ENCODE results near the gene LBR. TPM values are rescaled to one million over a fixed set of nuclear protein-coding genes. Genes with fewer than 3 reads are reported as not detected.

Gene LBR
- total RNA-seq, 4 donors from 2014 or later, result 36.3 to 75.1 (median 45.1) TPM

DNA sequence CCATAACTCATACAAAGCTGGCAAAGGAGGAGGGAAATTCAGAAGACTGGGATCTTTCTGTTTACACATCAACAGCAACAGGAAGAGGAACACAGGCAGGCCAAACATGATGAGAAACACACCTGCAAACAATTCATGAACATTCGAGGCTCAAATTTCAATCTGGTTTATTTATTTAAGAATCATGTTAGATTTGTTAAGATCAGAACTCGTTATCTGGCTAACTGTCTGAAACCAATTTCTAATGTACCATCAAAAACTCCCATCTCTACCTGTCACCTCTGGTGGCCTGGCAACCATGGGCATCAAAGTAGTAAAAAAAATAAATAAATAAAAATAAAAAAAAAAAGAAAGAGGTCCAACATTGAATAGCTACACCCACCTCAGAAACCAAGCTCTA is 9.8 kb downstream of the LBR start:
- Histone ChIP-seq H3K4me1 (peaks cover 0 to 16% (median 0%) of the 10 kb centered on the region in 4 donors), H3K36me3 (peaks cover 0 to 86% (median 0%) of the 10 kb centered on the region in 3 donors), H3K9me3 (no peaks in the 10 kb centered on the region), H3K27me3 (no peaks in the 10 kb centered on the region), H3K4me3 (no peak overlapping the region), H3K27ac (no peak overlapping the region)
- no peak for DNase-seq
- no peak for TF ChIP-seq POLR2A (IDR thresholded peaks at IDR 0.05)
- TF ChIP-seq, protein P1, sequence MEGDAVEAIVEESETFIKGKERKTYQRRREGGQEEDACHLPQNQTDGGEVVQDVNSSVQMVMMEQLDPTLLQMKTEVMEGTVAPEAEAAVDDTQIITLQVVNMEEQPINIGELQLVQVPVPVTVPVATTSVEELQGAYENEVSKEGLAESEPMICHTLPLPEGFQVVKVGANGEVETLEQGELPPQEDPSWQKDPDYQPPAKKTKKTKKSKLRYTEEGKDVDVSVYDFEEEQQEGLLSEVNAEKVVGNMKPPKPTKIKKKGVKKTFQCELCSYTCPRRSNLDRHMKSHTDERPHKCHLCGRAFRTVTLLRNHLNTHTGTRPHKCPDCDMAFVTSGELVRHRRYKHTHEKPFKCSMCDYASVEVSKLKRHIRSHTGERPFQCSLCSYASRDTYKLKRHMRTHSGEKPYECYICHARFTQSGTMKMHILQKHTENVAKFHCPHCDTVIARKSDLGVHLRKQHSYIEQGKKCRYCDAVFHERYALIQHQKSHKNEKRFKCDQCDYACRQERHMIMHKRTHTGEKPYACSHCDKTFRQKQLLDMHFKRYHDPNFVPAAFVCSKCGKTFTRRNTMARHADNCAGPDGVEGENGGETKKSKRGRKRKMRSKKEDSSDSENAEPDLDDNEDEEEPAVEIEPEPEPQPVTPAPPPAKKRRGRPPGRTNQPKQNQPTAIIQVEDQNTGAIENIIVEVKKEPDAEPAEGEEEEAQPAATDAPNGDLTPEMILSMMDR (IDR thresholded peaks at IDR 0.05), result no peak

DNA sequence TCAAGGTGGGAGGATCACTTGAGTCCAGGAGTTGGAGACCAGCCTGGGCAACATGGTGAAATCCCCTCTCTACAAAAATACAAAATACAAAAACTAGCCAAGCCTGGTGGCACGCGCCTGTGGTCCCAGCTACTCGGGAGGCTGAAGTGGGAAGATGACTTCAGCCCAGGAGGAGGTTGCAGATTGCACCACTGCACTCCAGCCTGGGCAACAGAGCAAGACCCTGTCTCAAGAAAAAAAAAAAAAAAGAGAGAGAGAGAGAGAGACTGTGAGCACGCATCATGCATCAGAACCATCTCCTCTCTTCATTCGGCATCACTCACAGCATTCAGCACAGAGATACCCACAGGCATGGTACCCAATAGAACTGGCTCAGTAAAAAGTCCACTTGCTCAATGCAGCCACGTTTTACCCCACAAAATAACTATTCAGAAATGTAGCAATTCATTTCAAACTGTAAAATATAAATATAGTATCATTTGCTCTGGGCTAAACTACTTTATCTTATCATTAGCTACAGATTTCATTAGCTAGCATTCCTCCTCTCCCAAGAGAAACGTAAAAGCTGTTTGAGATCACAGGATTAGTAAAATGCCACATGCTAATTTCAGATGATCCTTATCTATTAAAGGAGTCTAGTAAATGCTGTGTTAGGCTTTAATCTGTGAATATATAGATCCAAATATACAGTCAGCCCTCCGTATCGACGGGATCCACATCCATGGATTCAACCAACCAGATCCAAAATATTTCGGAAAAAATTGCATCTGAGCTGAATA is 11.7 kb downstream of the LBR start:
- DNase-seq, result no peak
- TF ChIP-seq POLR2A (IDR thresholded peaks at IDR 0.05), result no peak

DNA sequence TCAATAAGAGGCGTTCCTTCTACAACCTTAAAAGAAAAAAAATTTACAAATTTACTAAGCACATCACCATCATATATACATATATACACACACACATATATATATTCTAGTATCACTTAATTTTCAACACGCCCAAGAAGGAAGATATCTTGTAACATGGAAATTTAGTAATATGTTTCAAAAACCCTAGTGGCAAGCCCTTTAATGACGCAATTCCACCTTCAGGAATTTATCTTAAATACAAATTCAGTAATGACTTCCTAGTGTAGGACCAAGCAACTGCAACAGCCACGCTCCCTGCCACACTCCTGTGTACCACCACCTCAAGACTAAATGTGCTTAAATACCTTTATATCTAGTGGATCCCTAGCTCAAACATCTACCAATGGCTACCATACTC is 12.5 kb downstream of the LBR start:
- Histone ChIP-seq H3K9me3 (no peaks in the 10 kb centered on the region), H3K36me3 (peaks cover 0 to 95% (median 0%) of the 10 kb centered on the region in 3 donors), H3K27ac (no peak overlapping the region), H3K27me3 (no peaks in the 10 kb centered on the region), H3K4me1 (peaks cover 0 to 6% (median 0%) of the 10 kb centered on the region in 4 donors), H3K4me3 (no peak overlapping the region)
- no peak for DNase-seq
- TF ChIP-seq, protein P1 (IDR thresholded peaks at IDR 0.05), result no peak
- TF ChIP-seq POLR2A (IDR thresholded peaks at IDR 0.05), result no peak

More for the DNA sequence above, 11.7 kb downstream of the LBR start:
- H3K4me3 ChIP-seq, result no peak overlapping the region
- no peak overlapping the region for H3K27ac ChIP-seq
- no peaks in the 10 kb centered on the region for H3K27me3 ChIP-seq
- H3K36me3 ChIP-seq, result peaks cover 0 to 95% (median 0%) of the 10 kb centered on the region in 3 donors
- peaks cover 0 to 6% (median 0%) of the 10 kb centered on the region in 4 donors for H3K4me1 ChIP-seq
- no peaks in the 10 kb centered on the region for H3K9me3 ChIP-seq

GRCh38 chr1:225413708-225414375 is 14.0 kb downstream of the LBR start:
- H3K9me3 ChIP-seq, result no peaks in the 10 kb centered on the region
- no peak for TF ChIP-seq POLR2A (IDR thresholded peaks at IDR 0.05)
- TF ChIP-seq, protein P1 (IDR thresholded peaks at IDR 0.05), result no peak
- H3K4me3 ChIP-seq, result no peak overlapping the region
- peaks cover 0 to 6% (median 0%) of the 10 kb centered on the region in 4 donors for H3K4me1 ChIP-seq
- H3K36me3 ChIP-seq, result peaks cover 0 to 92% (median 0%) of the 10 kb centered on the region in 3 donors
- H3K27me3 ChIP-seq, result no peaks in the 10 kb centered on the region
- H3K27ac ChIP-seq, result no peak overlapping the region
- DNase-seq, result no peak

- H3K4me1 ChIP-seq, result peaks cover 0 to 6% (median 0%) of the 10 kb centered on the region in 4 donors
- DNase-seq, result no peak
- TF ChIP-seq, protein P1 (IDR thresholded peaks at IDR 0.05), result no peak
- TF ChIP-seq POLR2A (IDR thresholded peaks at IDR 0.05), result no peak
- H3K9me3 ChIP-seq, result no peaks in the 10 kb centered on the region
- H3K4me3 ChIP-seq, result no peak overlapping the region
- H3K27me3 ChIP-seq, result no peaks in the 10 kb centered on the region
- no peak overlapping the region for H3K27ac ChIP-seq
- H3K36me3 ChIP-seq, result peaks cover 0 to 83% (median 0%) of the 10 kb centered on the region in 3 donors
These were observed 15.0 kb downstream of the LBR start for GRCh38 chr1:225412803-225413351.

- Histone ChIP-seq H3K27me3 (no peaks in the 10 kb centered on the region), H3K4me1 (peaks cover 0 to 6% (median 0%) of the 10 kb centered on the region in 4 donors), H3K9me3 (no peaks in the 10 kb centered on the region), H3K36me3 (peaks cover 0 to 79% (median 0%) of the 10 kb centered on the region in 3 donors), H3K27ac (no peak overlapping the region), H3K4me3 (no peak overlapping the region)
- TF ChIP-seq, protein P1 (IDR thresholded peaks at IDR 0.05), result no peak
- no peak for TF ChIP-seq POLR2A (IDR thresholded peaks at IDR 0.05)
- DNase-seq, result no peak
These were observed 15.5 kb downstream of the LBR start for GRCh38 chr1:225412321-225412720.
